NCI-H524 (cell line): ENCODE measurements around the gene TINCR.

ENCODE experiments used
- DNase-seq, 2 experiments: peaks; one replicate each; lab custom pipeline; 2025; lab: John Stamatoyannopoulos, UW

The TINCR gene

GRCh38 chr19:5512715-5513114 lies 55.0 kb downstream of the TINCR start:
- DNase-seq: no peak
